SK-N-SH treated with all-trans-retinoic acid at 6 μM for 48 hours (cell line): ENCODE data around the gene HMGA1.

Experiments
- ARNTL ChIP-seq: fragments of 450-650 bp; formaldehyde crosslinking; IDR thresholded peaks from 2 replicates; pipeline ENCODE4 v1.5.0; 2020; ENCODE audit warnings: low read depth, mild to moderate bottlenecking, moderate library complexity, borderline replicate concordance
- BACH2 ChIP-seq: fragments of 250-450 bp; sonication (Bioruptor Pico); IDR thresholded peaks from 2 replicates; pipeline ENCODE4 v1.9.0; 2021; ENCODE audit warnings: mild to moderate bottlenecking, borderline replicate concordance
- ESRRG ChIP-seq: fragments of 250-450 bp; sonication (Bioruptor Pico); IDR thresholded peaks from 2 replicates; pipeline ENCODE4 v1.6.1; 2021; ENCODE audit warnings: mild to moderate bottlenecking
- GLIS3 ChIP-seq: fragments of 250-450 bp; sonication (Bioruptor Pico); IDR thresholded peaks from 2 replicates; pipeline ENCODE4 v1.5.0; 2020; ENCODE audit warnings: mild to moderate bottlenecking, moderate library complexity
- PPARA ChIP-seq: fragments of 250-450 bp; sonication (Bioruptor Pico); IDR thresholded peaks from 2 replicates; pipeline ENCODE4 v1.5.0; 2020; ENCODE audit warnings: mild to moderate bottlenecking, borderline replicate concordance
- RARB ChIP-seq: fragments of 250-450 bp; sonication (Bioruptor Pico); IDR thresholded peaks from 2 replicates; pipeline ENCODE4 v1.8.0; 2021; ENCODE audit warnings: mild to moderate bottlenecking, moderate library complexity
- SNAI2 ChIP-seq: fragments of 250-450 bp; sonication (Bioruptor Pico); IDR thresholded peaks from 2 replicates; pipeline ENCODE4 v1.5.0; 2020; ENCODE audit warnings: mild to moderate bottlenecking, moderate library complexity
- ZC3H10 ChIP-seq: fragments of 250-450 bp; sonication (Bioruptor Pico); IDR thresholded peaks from 2 replicates; pipeline ENCODE4 v1.5.1; 2021; ENCODE audit warnings: mild to moderate bottlenecking, moderate library complexity
- ZNF8 ChIP-seq: fragments of 450-650 bp; formaldehyde crosslinking; IDR thresholded peaks from 2 replicates; pipeline ENCODE4 v1.5.0; 2020; ENCODE audit warnings: mild to moderate bottlenecking, moderate library complexity
- TF ChIP-seq, protein P1 (sequence below): fragments of 250-450 bp; sonication (Bioruptor Pico); IDR thresholded peaks from 2 replicates; pipeline ENCODE4 v1.5.0; 2020; ENCODE audit warnings: mild to moderate bottlenecking, moderate library complexity
- TF ChIP-seq, protein P2 (sequence below): fragments of 250-450 bp; sonication (Bioruptor Pico); IDR thresholded peaks from 2 replicates; pipeline ENCODE4 v1.5.1; 2020; ENCODE audit warnings: low read depth, mild to moderate bottlenecking, moderate library complexity

DNA sequence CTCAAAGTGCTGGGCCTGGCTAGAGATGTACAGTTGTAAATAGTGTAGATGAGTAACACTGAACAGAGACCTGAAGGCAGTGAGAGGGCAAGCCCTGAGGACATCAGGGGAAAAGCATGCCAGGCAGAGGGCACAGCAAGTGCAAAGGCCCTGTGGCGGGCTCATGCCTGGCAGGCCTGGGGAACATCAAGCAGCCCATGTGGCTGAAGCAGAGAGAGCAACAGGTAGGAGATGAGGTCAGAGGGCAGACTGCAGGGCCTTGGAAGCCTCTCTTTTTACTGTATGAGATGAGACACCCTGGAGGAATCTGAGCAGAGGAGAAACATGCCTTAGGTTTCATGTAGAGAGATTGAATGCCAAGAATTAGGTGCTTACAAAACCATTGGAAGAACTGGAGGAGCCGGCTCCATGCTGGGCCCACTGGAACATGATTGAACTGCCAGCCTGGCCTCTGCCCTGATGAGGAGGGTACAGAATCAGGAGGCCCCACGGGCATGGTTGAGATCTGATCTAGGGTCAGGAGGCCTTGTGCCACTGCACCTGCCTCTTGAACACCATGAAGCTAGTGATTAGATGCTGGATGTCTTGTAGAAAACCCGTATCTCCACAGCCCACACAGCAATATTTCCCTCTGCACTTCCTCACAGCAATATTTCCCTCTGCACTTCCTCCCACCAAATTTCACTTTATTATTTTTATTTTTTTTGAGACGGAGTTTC is 5.9 kb upstream of the HMGA1 start:
- TF ChIP-seq ARNTL (CRISPR knock-in tag) (no peak), BACH2 (CRISPR knock-in tag) (no peak), PPARA (CRISPR knock-in tag) (no peak), SNAI2 (CRISPR knock-in tag) (no peak), ZNF8 (CRISPR knock-in tag) (no peak), RARB (CRISPR knock-in tag) (no peak), GLIS3 (CRISPR knock-in tag) (no peak), ZC3H10 (CRISPR knock-in tag) (no peak), ESRRG (no peak)
- TF ChIP-seq, protein P1, sequence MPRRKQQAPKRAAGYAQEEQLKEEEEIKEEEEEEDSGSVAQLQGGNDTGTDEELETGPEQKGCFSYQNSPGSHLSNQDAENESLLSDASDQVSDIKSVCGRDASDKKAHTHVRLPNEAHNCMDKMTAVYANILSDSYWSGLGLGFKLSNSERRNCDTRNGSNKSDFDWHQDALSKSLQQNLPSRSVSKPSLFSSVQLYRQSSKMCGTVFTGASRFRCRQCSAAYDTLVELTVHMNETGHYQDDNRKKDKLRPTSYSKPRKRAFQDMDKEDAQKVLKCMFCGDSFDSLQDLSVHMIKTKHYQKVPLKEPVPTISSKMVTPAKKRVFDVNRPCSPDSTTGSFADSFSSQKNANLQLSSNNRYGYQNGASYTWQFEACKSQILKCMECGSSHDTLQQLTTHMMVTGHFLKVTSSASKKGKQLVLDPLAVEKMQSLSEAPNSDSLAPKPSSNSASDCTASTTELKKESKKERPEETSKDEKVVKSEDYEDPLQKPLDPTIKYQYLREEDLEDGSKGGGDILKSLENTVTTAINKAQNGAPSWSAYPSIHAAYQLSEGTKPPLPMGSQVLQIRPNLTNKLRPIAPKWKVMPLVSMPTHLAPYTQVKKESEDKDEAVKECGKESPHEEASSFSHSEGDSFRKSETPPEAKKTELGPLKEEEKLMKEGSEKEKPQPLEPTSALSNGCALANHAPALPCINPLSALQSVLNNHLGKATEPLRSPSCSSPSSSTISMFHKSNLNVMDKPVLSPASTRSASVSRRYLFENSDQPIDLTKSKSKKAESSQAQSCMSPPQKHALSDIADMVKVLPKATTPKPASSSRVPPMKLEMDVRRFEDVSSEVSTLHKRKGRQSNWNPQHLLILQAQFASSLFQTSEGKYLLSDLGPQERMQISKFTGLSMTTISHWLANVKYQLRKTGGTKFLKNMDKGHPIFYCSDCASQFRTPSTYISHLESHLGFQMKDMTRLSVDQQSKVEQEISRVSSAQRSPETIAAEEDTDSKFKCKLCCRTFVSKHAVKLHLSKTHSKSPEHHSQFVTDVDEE (CRISPR knock-in tag): no peak
- TF ChIP-seq, protein P2, sequence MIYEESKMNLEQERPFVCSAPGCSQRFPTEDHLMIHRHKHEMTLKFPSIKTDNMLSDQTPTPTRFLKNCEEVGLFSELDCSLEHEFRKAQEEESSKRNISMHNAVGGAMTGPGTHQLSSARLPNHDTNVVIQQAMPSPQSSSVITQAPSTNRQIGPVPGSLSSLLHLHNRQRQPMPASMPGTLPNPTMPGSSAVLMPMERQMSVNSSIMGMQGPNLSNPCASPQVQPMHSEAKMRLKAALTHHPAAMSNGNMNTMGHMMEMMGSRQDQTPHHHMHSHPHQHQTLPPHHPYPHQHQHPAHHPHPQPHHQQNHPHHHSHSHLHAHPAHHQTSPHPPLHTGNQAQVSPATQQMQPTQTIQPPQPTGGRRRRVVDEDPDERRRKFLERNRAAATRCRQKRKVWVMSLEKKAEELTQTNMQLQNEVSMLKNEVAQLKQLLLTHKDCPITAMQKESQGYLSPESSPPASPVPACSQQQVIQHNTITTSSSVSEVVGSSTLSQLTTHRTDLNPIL (CRISPR knock-in tag): no peak
